NK-92 (cell line): ENCODE data around the gene UNC5B.

Experiments
- DNase-seq: peaks from one replicate; lab custom pipeline; 2025; ENCODE audit not compliant: unreplicated experiment; lab: John Stamatoyannopoulos, UW

Gene UNC5B

GRCh38 chr10:71222601-71223346 lies 10.4 kb downstream of the UNC5B start:
- no peak for DNase-seq

GRCh38 chr10:71223347-71224058 lies 11.1 kb downstream of the UNC5B start:
- DNase-seq, result no peak

GRCh38 chr10:71225291-71226058 lies 13.1 kb downstream of the UNC5B start:
- no peak for DNase-seq

GRCh38 chr10:71228875-71229675 lies 16.7 kb downstream of the UNC5B start:
- no peak for DNase-seq

GRCh38 chr10:71229726-71230655 lies 17.6 kb downstream of the UNC5B start:
- no peak for DNase-seq

- no peak for DNase-seq
Measured at GRCh38 chr10:71230656-71231025, 18.3 kb downstream of the UNC5B start.

GRCh38 chr10:71231206-71231605 lies 18.8 kb downstream of the UNC5B start:
- DNase-seq, result no peak

GRCh38 chr10:71232089-71232998 lies 20.0 kb downstream of the UNC5B start:
- DNase-seq, result no peak

- no peak for DNase-seq
Measured at GRCh38 chr10:71233482-71233892, 21.1 kb downstream of the UNC5B start.

GRCh38 chr10:71234004-71234894 lies 21.9 kb downstream of the UNC5B start:
- DNase-seq, result no peak

- no peak for DNase-seq
Measured at GRCh38 chr10:71234970-71235685, 22.8 kb downstream of the UNC5B start.

GRCh38 chr10:71235808-71236207 lies 23.4 kb downstream of the UNC5B start:
- no peak for DNase-seq

- no peak for DNase-seq
Measured at GRCh38 chr10:71236286-71236685, 23.9 kb downstream of the UNC5B start.

- DNase-seq, result no peak
Measured at GRCh38 chr10:71236822-71237682, 24.7 kb downstream of the UNC5B start.

GRCh38 chr10:71237843-71238623 lies 25.7 kb downstream of the UNC5B start:
- no peak for DNase-seq

GRCh38 chr10:71238626-71239025 lies 26.3 kb downstream of the UNC5B start:
- DNase-seq, result no peak
